Heart right ventricle (tissue), 16 donors: Measurements from ENCODE around the gene ITGAE. TPM values are rescaled to one million over a fixed set of nuclear protein-coding genes. Genes with fewer than 3 reads are reported as not detected.

Experiments
- ATAC-seq, 8 donors: fragments of 200-7000 bp; cut with Tn5 transposase; one replicate each; pipeline ENCODE4 v1.9.1; 2020; ENCODE audit warnings: mild to moderate bottlenecking in 8 of 8, moderate library complexity in 8 of 8, moderate number of reproducible peaks in 1 of 8
- DNase-seq, 2 donors: peaks; one replicate each; pipeline ENCODE4 v3.0.0-alpha.2; 2020
- H3K27ac ChIP-seq, 10 donors: fragments of 200-600 bp; sonication (generic) in 2 of 10; one replicate each; pipeline versions ENCODE4 v1.5.0 to v1.8.0; 2020 to 2022; ENCODE audit warnings: mild to moderate bottlenecking in 3 of 10
- H3K27me3 ChIP-seq, 7 donors: fragments of 200-600 bp; one replicate each; pipeline ENCODE4 v1.8.0; 2021 to 2022; ENCODE audit warnings: mild to moderate bottlenecking in 2 of 7
- H3K36me3 ChIP-seq, 9 donors: fragments of 200-600 bp; sonication (generic) in 1 of 9; one replicate each; pipeline versions ENCODE4 v1.5.0 to v1.8.0; 2020 to 2022; ENCODE audit warnings: mild to moderate bottlenecking in 2 of 9
- H3K4me1 ChIP-seq, 9 donors: fragments of 200-600 bp; sonication (generic) in 1 of 9; one replicate each; pipeline versions ENCODE4 v1.5.0 to v1.8.0; 2020 to 2022; ENCODE audit warnings: mild to moderate bottlenecking in 4 of 9
- H3K4me3 ChIP-seq, 10 donors: fragments of 200-600 bp; sonication (generic) in 2 of 10; one replicate each; pipeline versions ENCODE4 v1.5.0 to v1.8.0; 2020 to 2022; ENCODE audit warnings: mild to moderate bottlenecking in 7 of 10, moderate library complexity in 2 of 10
- H3K9me3 ChIP-seq, 11 donors: fragments of 200-600 bp in 10 of 11; sonication (generic) in 2 of 11; one replicate each; pipeline versions ENCODE4 v1.5.0 to v1.8.0; 2013 to 2022; ENCODE audit warnings: mild to moderate bottlenecking in 2 of 11, control low read depth in 1 of 11, moderate library complexity in 1 of 11
- WGBS, 2 donors: extraction: QIAGEN DNeasy Blood & Tissue Kit; methylation state at CpG; one replicate each; pipeline ENCODE4 v1.1.7; 2013; ENCODE audit warnings: inconsistent platforms in 1 of 2; 5-methylcytosine and 5-hydroxymethylcytosine counted together
- intact Hi-C, 10 donors: fragments of 100-400 bp; cut with DNase I; formaldehyde crosslinking; loops; one replicate each; pipeline versions ENCODE4 v1.11.1 to v1.14.2; 2022
- polyA plus RNA-seq, 2 donors: library from polyadenylated mRNA; stranded (reverse); fragments of 200-250 nt; gene quantifications; one replicate each; pipeline ENCODE4 v1.2.3, GENCODE V29; 2013
- total RNA-seq, 10 donors: library from RNA; stranded (reverse); fragmentation: NEBNext Ultra II Directional in 3 of 10; extraction: Animal tissue kit (Norgen Biotek cat#: 25700) in 3 of 10; gene quantifications; one replicate each; pipeline versions ENCODE4 v1.2.1 to v1.2.4, GENCODE V29; 2021 to 2023
- TF ChIP-seq, protein P1 (sequence below), 9 donors: fragments of 200-600 bp; sonication (generic) in 2 of 9; IDR thresholded peaks; one replicate each; pipeline versions ENCODE4 v1.5.0 to v1.8.0; 2021 to 2022; ENCODE audit warnings: antibody characterized with exemption in 9 of 9, mild to moderate bottlenecking in 5 of 9, moderate library complexity in 1 of 9
- donor health status: Arrhythmogenic right ventricular cardiomyopathy.
- donor health status: ischemic (EF 13 %, LVEDD 7.1; RV severe dilation, severe dysfunction).
- donor health status: healthy with polysubstance abuse.
- donor health status: DM: no; HTN: yes; CAD: no.
- donor health status: DM: no; HTN: no; CAD: no.
- donor health status: ischemic (EF 25% LVEDD 6.9; RV normal size, moderate dysfunction).
- donor health status: ischemic (EF 25% LVEDD 5.7; RV mildly dilated, moderate dysfunction).
- donor health status: healthy.
- donor health status: DM: yes; HTN: yes; CAD: no.
- donor health status: Ischemic cardiomyopathy.
- donor health status: ischemic (EF 35%, LVEDD 5.7; RV mildly dilated, moderate dysfunction).
- donor health status: nonischemic (EF 11% LVEDD 7.7; RV severe dilation, severe dysfunction).
- donor health status: DM: yes; HTN: yes; CAD: no.
- donor health status: PGD.
- donor health status: ischemic (EF 29% LVEDD 5.4; RV normal size, mild dysfunction).
- donor health status: nonischemic (EF 23%, LVEDD 6.1; RV moderate dilation, normal function).

Gene ITGAE
- total and polyA plus RNA-seq, 12 donors = 14.0 to 35.4 (median 16.8) TPM

DNA sequence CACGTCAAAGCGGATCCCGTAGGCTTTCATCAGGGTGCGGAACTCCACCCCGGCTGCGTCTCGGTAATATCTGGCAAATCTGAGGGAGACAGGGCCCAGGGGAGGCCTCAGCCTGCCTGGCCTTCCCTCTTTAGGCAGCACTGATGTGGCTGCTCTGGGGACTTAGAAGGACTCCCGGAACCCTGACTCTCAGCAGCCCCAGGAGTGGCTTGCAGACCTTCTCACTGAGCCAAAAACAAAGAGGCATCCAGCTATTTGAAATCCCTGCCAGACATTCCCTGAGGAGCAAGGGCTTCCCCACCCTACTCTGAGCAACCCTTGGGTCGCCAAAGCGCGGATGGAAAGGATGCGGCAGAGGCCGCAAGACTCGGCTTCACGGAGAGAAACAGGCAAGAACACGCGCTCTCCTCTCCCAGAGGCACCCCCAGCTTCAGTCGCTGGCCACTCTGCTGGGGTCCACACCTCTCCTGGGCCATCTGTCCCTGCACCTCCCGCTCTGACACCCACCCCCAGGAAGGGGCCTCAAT lies 112.9 kb downstream of the ITGAE start:
- Histone ChIP-seq H3K36me3 (peaks cover 0 to 8% (median 0%) of the 10 kb centered on the region in 9 donors), H3K4me1 (peaks cover 0 to 3% (median 0%) of the 10 kb centered on the region in 9 donors), H3K27me3 (peaks cover 0 to 39% (median 23%) of the 10 kb centered on the region in 7 donors), H3K4me3 (no peak overlapping the region), H3K27ac (no peak overlapping the region), H3K9me3 (no peaks in the 10 kb centered on the region)
- intact Hi-C loops = no loop called here
- no peak for ATAC-seq
- DNase-seq = no peak
- TF ChIP-seq, protein P1, sequence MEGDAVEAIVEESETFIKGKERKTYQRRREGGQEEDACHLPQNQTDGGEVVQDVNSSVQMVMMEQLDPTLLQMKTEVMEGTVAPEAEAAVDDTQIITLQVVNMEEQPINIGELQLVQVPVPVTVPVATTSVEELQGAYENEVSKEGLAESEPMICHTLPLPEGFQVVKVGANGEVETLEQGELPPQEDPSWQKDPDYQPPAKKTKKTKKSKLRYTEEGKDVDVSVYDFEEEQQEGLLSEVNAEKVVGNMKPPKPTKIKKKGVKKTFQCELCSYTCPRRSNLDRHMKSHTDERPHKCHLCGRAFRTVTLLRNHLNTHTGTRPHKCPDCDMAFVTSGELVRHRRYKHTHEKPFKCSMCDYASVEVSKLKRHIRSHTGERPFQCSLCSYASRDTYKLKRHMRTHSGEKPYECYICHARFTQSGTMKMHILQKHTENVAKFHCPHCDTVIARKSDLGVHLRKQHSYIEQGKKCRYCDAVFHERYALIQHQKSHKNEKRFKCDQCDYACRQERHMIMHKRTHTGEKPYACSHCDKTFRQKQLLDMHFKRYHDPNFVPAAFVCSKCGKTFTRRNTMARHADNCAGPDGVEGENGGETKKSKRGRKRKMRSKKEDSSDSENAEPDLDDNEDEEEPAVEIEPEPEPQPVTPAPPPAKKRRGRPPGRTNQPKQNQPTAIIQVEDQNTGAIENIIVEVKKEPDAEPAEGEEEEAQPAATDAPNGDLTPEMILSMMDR (IDR thresholded peaks at IDR 0.05) = no peak
- WGBS, 2 donors = 43 to 46% methylated on average over 19 of the region's 19 CpGs

DNA sequence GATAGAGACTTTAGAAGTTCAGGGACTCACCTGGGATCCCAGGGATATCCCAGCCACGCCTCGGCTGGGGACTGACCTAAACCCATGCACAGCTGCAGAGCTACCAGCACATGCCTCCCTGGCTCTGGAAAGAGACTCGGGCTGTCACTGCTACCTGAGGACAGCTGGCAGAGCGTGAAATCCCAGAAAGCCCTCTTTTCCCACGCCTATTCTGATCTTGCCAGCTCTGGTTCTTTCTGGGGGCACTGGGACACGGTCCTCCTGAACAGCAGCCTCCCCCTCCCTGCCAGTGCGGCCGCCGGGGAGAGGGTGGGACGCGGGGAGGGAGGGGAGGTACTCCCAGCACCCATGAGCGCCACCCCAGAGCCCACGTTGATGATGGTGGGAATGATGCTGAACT lies 115.8 kb downstream of the ITGAE start:
- peaks cover 0 to 7% (median 0%) of the 10 kb centered on the region in 9 donors for H3K4me1 ChIP-seq
- DNase-seq (no peak), ATAC-seq (no peak)
- TF ChIP-seq, protein P1 (IDR thresholded peaks at IDR 0.05) = no peak
- H3K36me3 ChIP-seq = peaks cover 0 to 3% (median 0%) of the 10 kb centered on the region in 9 donors
- H3K27me3 ChIP-seq = peaks cover 0 to 36% (median 19%) of the 10 kb centered on the region in 7 donors
- WGBS, 2 donors = 35 to 44% methylated on average over 11 to 12 of the region's 13 CpGs
- no peak overlapping the region for H3K4me3 ChIP-seq
- intact Hi-C loops = no loop called here
- H3K9me3 ChIP-seq = no peaks in the 10 kb centered on the region
- no peak overlapping the region for H3K27ac ChIP-seq

DNA sequence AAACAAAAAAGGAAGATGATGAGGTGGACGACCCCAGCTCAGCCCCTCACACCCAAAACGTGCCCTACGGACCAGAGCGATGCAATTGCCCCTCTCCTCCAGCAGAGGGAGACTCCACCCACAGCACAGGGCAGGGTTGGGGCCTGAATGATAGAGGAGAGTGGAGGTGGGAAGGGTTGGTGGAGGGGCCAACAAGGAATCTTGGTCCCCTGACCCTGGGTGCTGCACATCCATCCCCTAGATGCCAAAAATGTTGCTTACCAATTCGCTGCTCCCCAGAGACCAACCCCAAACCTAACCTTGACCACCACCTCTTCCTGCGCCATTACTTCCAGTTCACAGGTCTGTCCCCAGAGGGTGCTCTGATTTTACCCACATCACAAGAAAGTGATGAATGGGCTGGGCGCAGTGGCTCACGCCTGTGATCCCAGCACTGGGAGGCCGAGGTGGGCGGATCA lies 117.9 kb downstream of the ITGAE start:
- Histone ChIP-seq H3K4me3 (no peak overlapping the region), H3K36me3 (peaks cover 0 to 8% (median 0%) of the 10 kb centered on the region in 9 donors), H3K4me1 (peaks cover 0 to 11% (median 0%) of the 10 kb centered on the region in 9 donors), H3K27ac (no peak overlapping the region), H3K27me3 (peaks cover 0 to 27% (median 18%) of the 10 kb centered on the region in 7 donors), H3K9me3 (no peaks in the 10 kb centered on the region)
- ATAC-seq (peak; percentile 55 to 78 (median 70)), DNase-seq (no peak)
- intact Hi-C loops = loop anchor here in 1 of 10 donors (5.0 kb wide), 1 partner anchor 54 kb away; no protein-coding TSS in a partner anchor
- TF ChIP-seq, protein P1 (IDR thresholded peaks at IDR 0.05) = peak; percentile 73 to 96 (median 85)
- 33 to 34% methylated on average over 10 of the region's 10 CpGs for WGBS, 2 donors

DNA sequence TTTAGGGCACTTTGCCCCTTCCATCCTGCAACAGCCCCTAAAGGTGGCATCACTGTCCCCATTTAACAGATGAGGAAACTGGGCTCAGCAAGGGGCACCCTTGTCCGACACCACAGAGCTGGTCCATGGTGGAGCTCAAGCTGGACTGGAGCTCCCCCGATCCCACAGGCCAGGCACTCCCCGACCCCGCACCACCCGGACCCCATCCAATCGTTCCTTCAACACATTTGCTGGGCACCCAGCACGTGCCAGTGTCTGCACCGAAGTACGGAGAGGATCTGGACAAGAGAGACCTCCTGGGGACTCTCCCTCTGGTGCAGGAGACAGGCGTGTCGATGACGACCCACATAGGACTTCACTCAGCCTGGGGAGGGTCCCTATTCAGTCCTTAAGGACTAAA lies 119.0 kb downstream of the ITGAE start:
- no peak overlapping the region for H3K27ac ChIP-seq
- ATAC-seq = no peak
- no peaks in the 10 kb centered on the region for H3K9me3 ChIP-seq
- no peak for DNase-seq
- peaks cover 0 to 25% (median 18%) of the 10 kb centered on the region in 7 donors for H3K27me3 ChIP-seq
- intact Hi-C loops = loop anchor here in 1 of 10 donors (5.0 kb wide), 1 partner anchor 55 kb away; no protein-coding TSS in a partner anchor
- H3K4me3 ChIP-seq = no peak overlapping the region
- H3K4me1 ChIP-seq = peaks cover 0 to 11% (median 0%) of the 10 kb centered on the region in 9 donors
- peaks cover 0 to 8% (median 0%) of the 10 kb centered on the region in 9 donors for H3K36me3 ChIP-seq
- TF ChIP-seq, protein P1 (IDR thresholded peaks at IDR 0.05) = no peak
- WGBS, 2 donors = 88 to 89% methylated on average over 12 of the region's 12 CpGs
